Endothelial cell of umbilical vein (primary cell): ENCODE measurements around the gene C5AR1. TPM values are rescaled to one million over a fixed set of nuclear protein-coding genes. Genes with fewer than 3 reads are reported as not detected.

Experiments
- BruUV-seq: library from RNA; stranded (reverse); fragments of 400-500 nt; replicated peaks from 2 replicates; lab custom pipeline; 2021; lab: Mats Ljungman, UMichigan
- CTCF ChIA-PET: fragments of 300-600, 350-600 bp; sonication (Branson Sonifier 250); formaldehyde crosslinking; loops from one replicate; lab custom pipeline; 2021; ENCODE audit warnings: antibody characterized with exemption, inconsistent platforms; lab: Charles Lee
- POLR2A ChIA-PET: fragments of 300-600, 350-600 bp; sonication (Branson Sonifier 250); formaldehyde crosslinking; loops from one replicate; lab custom pipeline; 2021; ENCODE audit warnings: antibody characterized with exemption, inconsistent platforms; lab: Charles Lee
- DNase-seq: peaks from one replicate; pipeline ENCODE4 v3.0.0-alpha.2; 2011; ENCODE audit warnings: low read depth, low spot score
- FAIRE-seq: peaks from 2 replicates; lab custom pipeline; 2011; peaks lifted over from hg19 to GRCh38; lab: Jason Lieb, UNC
- H2AFZ ChIP-seq: 2 replicates; pipeline ENCODE4 v1.6.0; 2012; ENCODE audit warnings: low read depth, low read length, control low read depth, inconsistent platforms
- H3K27ac ChIP-seq: 2 replicates; pipeline ENCODE4 v1.5.1; 2011; ENCODE audit warnings: low read depth, mild to moderate bottlenecking, control low read depth, low read length, moderate library complexity; ENCODE audit not compliant: insufficient read depth
- H3K27me3 ChIP-seq, 2 experiments: 2 replicates each; pipeline versions ENCODE4 v1.6.0 to v1.6.1; 2011; ENCODE audit warnings: low read length in 2 of 2, mixed read lengths in 1 of 2; ENCODE audit not compliant: control insufficient read depth in 2 of 2, insufficient read depth in 2 of 2
- H3K36me3 ChIP-seq, 2 experiments: 2 replicates in 1 of 2; 3 replicates in 1 of 2; pipeline ENCODE4 v1.5.1; 2011; ENCODE audit warnings: low read length in 2 of 2, mild to moderate bottlenecking in 1 of 2, moderate library complexity in 1 of 2; ENCODE audit not compliant: control insufficient read depth in 2 of 2, insufficient read depth in 2 of 2; ENCODE audit errors: extremely low read depth in 1 of 2
- H3K4me1 ChIP-seq: 3 replicates; pipeline ENCODE4 v1.5.1; 2011; ENCODE audit warnings: mild to moderate bottlenecking, low read length; ENCODE audit not compliant: control insufficient read depth, insufficient read depth; ENCODE audit errors: extremely low read depth
- H3K4me2 ChIP-seq: 2 replicates; pipeline ENCODE4 v1.6.1; 2011; ENCODE audit warnings: low read length, control low read depth, mixed read lengths; ENCODE audit not compliant: insufficient read depth
- H3K4me3 ChIP-seq, 3 experiments: fragments of 200-600 bp in 1 of 3; sonication (generic), shearing (Covaris generic) in 1 of 3; replicated peaks in 1 of 3; 2 replicates each; pipeline ENCODE4 v1.5.1; 2011 to 2016; ENCODE audit warnings: control low read depth in 3 of 3, low read length in 3 of 3, mild to moderate bottlenecking in 2 of 3, inconsistent platforms in 1 of 3, low read depth in 1 of 3, moderate library complexity in 1 of 3; ENCODE audit not compliant: insufficient read depth in 1 of 3
- H3K79me2 ChIP-seq: 2 replicates; pipeline ENCODE4 v1.6.0; 2012; ENCODE audit warnings: low read length, inconsistent platforms; ENCODE audit not compliant: control insufficient read depth, insufficient read depth
- H3K9ac ChIP-seq: replicated peaks from 2 replicates; pipeline ENCODE3; 2011; ENCODE audit warnings: low read length, control low read depth; ENCODE audit not compliant: insufficient read depth; ENCODE audit errors: extremely low read depth
- H3K9me1 ChIP-seq: replicated peaks from 3 replicates; pipeline ENCODE4 v1.6.0; 2011; ENCODE audit warnings: mild to moderate bottlenecking, low read length; ENCODE audit not compliant: control insufficient read depth, insufficient read depth; ENCODE audit errors: extremely low read depth
- H3K9me3 ChIP-seq: replicated peaks from 2 replicates; pipeline ENCODE4 v1.5.1; 2012; ENCODE audit warnings: low read length, inconsistent platforms; ENCODE audit not compliant: control insufficient read depth, insufficient read depth
- H4K20me1 ChIP-seq: replicated peaks from 2 replicates; pipeline ENCODE3; 2011; ENCODE audit warnings: mild to moderate bottlenecking, low read length; ENCODE audit not compliant: control insufficient read depth, insufficient read depth; ENCODE audit errors: extremely low read depth
- CTCF ChIP-seq, 2 donors: IDR thresholded peaks; 1 replicate in 1 of 2; 2 replicates in 1 of 2; pipeline ENCODE4 v1.5.1; 2011; ENCODE audit warnings: low read length in 2 of 2, mild to moderate bottlenecking in 2 of 2, moderate library complexity in 2 of 2, control low read depth in 1 of 2, inconsistent platforms in 1 of 2, low read depth in 1 of 2; ENCODE audit not compliant: insufficient read depth in 1 of 2; ENCODE audit errors: extremely low read depth in 1 of 2
- EZH2 ChIP-seq: IDR thresholded peaks from 2 replicates; pipeline ENCODE4 v1.6.1; 2012; ENCODE audit warnings: borderline replicate concordance, low read depth, mild to moderate bottlenecking, moderate library complexity, low read length, inconsistent platforms; ENCODE audit not compliant: severe bottlenecking
- FOS ChIP-seq: IDR thresholded peaks from 2 replicates; pipeline ENCODE4 v1.6.1; 2011; ENCODE audit warnings: mild to moderate bottlenecking, low read length, moderate library complexity, borderline replicate concordance; ENCODE audit not compliant: insufficient read depth
- GATA2 ChIP-seq: IDR thresholded peaks from 2 replicates; pipeline ENCODE4 v1.7.0; 2011; ENCODE audit warnings: low read depth, mild to moderate bottlenecking, moderate library complexity, mixed read lengths, low read length; ENCODE audit not compliant: insufficient read length, insufficient read depth
- JUN ChIP-seq: IDR thresholded peaks from 2 replicates; pipeline ENCODE4 v1.6.1; 2011; ENCODE audit warnings: borderline replicate concordance, low read depth; ENCODE audit not compliant: insufficient read length, insufficient read depth
- MAX ChIP-seq: IDR thresholded peaks from 2 replicates; pipeline ENCODE4 v1.6.1; 2011; ENCODE audit not compliant: insufficient read depth, insufficient read length
- MYC ChIP-seq: IDR thresholded peaks from one replicate; pipeline ENCODE4 v1.6.1; 2011; ENCODE audit warnings: mild to moderate bottlenecking, low read depth, low read length
- POLR2A ChIP-seq: IDR thresholded peaks from 2 replicates; pipeline ENCODE4 v1.6.1; 2012; ENCODE audit warnings: low read depth, mild to moderate bottlenecking, control low read depth, low read length
- POLR2AphosphoS5 ChIP-seq: IDR thresholded peaks from 2 replicates; pipeline ENCODE4 v1.6.1; 2012; ENCODE audit warnings: low read depth, mild to moderate bottlenecking, control low read depth, low read length, moderate library complexity; ENCODE audit not compliant: insufficient read depth
- dilution Hi-C: fragments of 300-500 bp; cut with MboI; formaldehyde crosslinking; loops from one replicate; pipeline ENCODE4 v1.15.0; 2019; ENCODE audit warnings: low sequenced_read_pairs; ENCODE audit not compliant: extremely low pct_ligation_motif_present
- intact Hi-C: fragments of 100-400 bp; cut with micrococcal nuclease; formaldehyde crosslinking; loops from one replicate; pipeline ENCODE4 v1.10.0; 2022
- polyA plus RNA-seq, 4 experiments: library from polyadenylated mRNA; depleted of rRNA in 3 of 4; stranded (reverse) in 3 of 4; unstranded in 1 of 4; fragments of >200 nt; gene quantifications; 2 replicates each; pipeline versions ENCODE4 v1.2.1 to v1.2.3, GENCODE V29; 2011 to 2012; ENCODE audit warnings: missing spikeins in 1 of 4
- total RNA-seq: library from RNA; stranded (reverse); gene quantifications from 2 replicates; pipeline ENCODE4 v1.2.3, GENCODE V29; 2021

C5AR1 gene
- total and polyA plus RNA-seq, 2 donors (not counting 3 experiments of a cell fraction or from before 2014, with no cell fraction given) = 0.11 to 0.49 TPM

DNA sequence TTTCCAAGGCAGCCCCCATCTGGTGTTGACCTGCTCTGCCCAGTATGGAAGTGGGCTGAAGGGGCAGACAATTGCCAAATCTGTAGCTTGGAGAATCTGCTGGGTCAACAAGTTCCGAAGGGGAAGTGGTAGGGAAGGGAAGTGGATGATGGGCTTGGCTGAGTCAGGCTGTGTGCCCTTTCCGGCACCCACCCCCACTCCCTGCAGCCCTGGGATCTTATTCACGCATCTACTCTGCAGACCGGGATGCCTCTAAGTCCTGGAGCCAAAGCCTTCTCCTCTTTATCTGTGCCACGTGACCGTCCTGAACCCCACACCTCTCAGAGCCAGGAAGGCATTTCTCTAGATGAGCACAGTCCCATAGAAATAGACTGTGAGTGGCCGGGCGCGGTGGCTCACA is 14.8 kb downstream of the C5AR1 start:
- Histone ChIP-seq H3K36me3 (no peaks in the 10 kb centered on the region), H3K27me3 (peaks cover 0 to 2% of the 10 kb centered on the region in 2 experiments), H3K27ac (no peak overlapping the region), H3K4me1 (peaks cover 7% of the 10 kb centered on the region), H3K9me3 (no peaks in the 10 kb centered on the region), H3K79me2 (no peaks in the 10 kb centered on the region), H3K9ac (no peak overlapping the region), H3K4me2 (no peak overlapping the region), H3K9me1 (no peaks in the 10 kb centered on the region), H4K20me1 (no peaks in the 10 kb centered on the region), H2AFZ (peak overlapping the region; percentile 15), H3K4me3 (no peak overlapping the region)
- DNase-seq = peak; percentile 13
- no TSS peak for BruUV-seq
- dilution Hi-C loops (no loop called here), intact Hi-C loops (no loop called here)
- TF ChIP-seq JUN (no peak), FOS (peak; percentile 82), POLR2A (no peak), GATA2 (no peak), CTCF (IDR thresholded peaks at IDR 0.05; ENCODE audit: extremely low read depth in 1 of 2, insufficient read depth in 1 of 2, low read depth in 1 of 2, low read length in 2 of 2) (no peak), EZH2 (no peak), POLR2AphosphoS5 (peak; percentile 24), MAX (no peak), MYC (no peak)
- ChIA-PET POLR2A (no interaction called here), CTCF (interaction anchor here (1.4 to 3.7 kb wide), 3 partner anchors 19 to 24 kb away, joined by 3 to 13 read pairs (median 3); partner anchors contain the start of gene DHX34)
- peak; percentile 44 for FAIRE-seq
